ENCODE results near the gene SMARCB1.

DNA sequence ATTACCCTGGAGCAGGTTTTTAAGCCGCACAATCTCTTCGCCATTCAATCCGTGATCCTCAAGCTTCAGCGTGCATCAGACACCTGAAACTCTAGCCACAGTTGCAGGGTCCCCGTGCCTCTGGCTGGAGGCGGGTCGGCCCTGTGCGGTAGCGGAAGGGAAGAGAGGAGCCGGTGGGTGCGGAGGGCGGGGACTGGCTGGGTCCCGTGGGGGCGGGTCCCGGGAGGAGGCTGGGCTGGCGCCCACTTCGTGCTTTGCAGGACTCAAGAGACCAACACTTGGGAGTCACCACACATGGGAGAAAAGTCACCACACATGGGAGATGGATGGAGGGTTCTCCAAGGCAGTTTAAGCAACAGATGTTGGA is 23.2 kb upstream of the SMARCB1 start:
- TF ChIP-seq, protein P1, sequence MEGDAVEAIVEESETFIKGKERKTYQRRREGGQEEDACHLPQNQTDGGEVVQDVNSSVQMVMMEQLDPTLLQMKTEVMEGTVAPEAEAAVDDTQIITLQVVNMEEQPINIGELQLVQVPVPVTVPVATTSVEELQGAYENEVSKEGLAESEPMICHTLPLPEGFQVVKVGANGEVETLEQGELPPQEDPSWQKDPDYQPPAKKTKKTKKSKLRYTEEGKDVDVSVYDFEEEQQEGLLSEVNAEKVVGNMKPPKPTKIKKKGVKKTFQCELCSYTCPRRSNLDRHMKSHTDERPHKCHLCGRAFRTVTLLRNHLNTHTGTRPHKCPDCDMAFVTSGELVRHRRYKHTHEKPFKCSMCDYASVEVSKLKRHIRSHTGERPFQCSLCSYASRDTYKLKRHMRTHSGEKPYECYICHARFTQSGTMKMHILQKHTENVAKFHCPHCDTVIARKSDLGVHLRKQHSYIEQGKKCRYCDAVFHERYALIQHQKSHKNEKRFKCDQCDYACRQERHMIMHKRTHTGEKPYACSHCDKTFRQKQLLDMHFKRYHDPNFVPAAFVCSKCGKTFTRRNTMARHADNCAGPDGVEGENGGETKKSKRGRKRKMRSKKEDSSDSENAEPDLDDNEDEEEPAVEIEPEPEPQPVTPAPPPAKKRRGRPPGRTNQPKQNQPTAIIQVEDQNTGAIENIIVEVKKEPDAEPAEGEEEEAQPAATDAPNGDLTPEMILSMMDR (IDR thresholded peaks at IDR 0.05) = no peak
- TF ChIP-seq POLR2A (IDR thresholded peaks at IDR 0.05) (no peak), POLR2AphosphoS5 (IDR thresholded peaks at IDR 0.05) (no peak)

Data from transverse colon (tissue), 4 donors.